Keratinocyte (primary cell): Measurements from ENCODE around the gene KCNB1. TPM values are rescaled to one million over a fixed set of nuclear protein-coding genes. Genes with fewer than 3 reads are reported as not detected.

Experiments
- DNase-seq: peaks from one replicate; pipeline ENCODE4 v3.0.0-alpha.2; 2011; ENCODE audit warnings: low read depth, missing footprints, low spot score
- FAIRE-seq: peaks from 2 replicates; lab custom pipeline; 2011; peaks lifted over from hg19 to GRCh38; lab: Jason Lieb, UNC
- H2AFZ ChIP-seq: 2 replicates; pipeline ENCODE4 v1.6.0; 2012; ENCODE audit warnings: low read length, control low read depth, inconsistent platforms; ENCODE audit not compliant: control insufficient read depth
- H3K27ac ChIP-seq: 2 replicates; pipeline ENCODE4 v1.5.1; 2011; ENCODE audit warnings: low read length; ENCODE audit not compliant: control insufficient read depth, insufficient read depth
- H3K27me3 ChIP-seq: 3 replicates; pipeline ENCODE4 v1.6.0; 2011; ENCODE audit warnings: low read length; ENCODE audit not compliant: control insufficient read depth, insufficient read depth; ENCODE audit errors: extremely low read depth
- H3K36me3 ChIP-seq, 2 experiments: 2 replicates in 1 of 2; 3 replicates in 1 of 2; pipeline ENCODE4 v1.5.1; 2011; ENCODE audit warnings: low read length in 2 of 2, mild to moderate bottlenecking in 1 of 2; ENCODE audit not compliant: control insufficient read depth in 2 of 2, insufficient read depth in 2 of 2; ENCODE audit errors: extremely low read depth in 1 of 2
- H3K4me1 ChIP-seq: 3 replicates; pipeline ENCODE4 v1.5.1; 2011; ENCODE audit warnings: low read length; ENCODE audit not compliant: control insufficient read depth, insufficient read depth; ENCODE audit errors: extremely low read depth
- H3K4me2 ChIP-seq: 3 replicates; pipeline ENCODE4 v1.6.0; 2011; ENCODE audit warnings: low read depth, low read length; ENCODE audit not compliant: control insufficient read depth, insufficient read depth; ENCODE audit errors: extremely low read depth
- H3K4me3 ChIP-seq, 3 experiments: fragments of 200-600 bp in 1 of 3; sonication (generic) in 1 of 3; 2 replicates in 2 of 3; 3 replicates in 1 of 3; pipeline ENCODE4 v1.5.1; 2011 to 2016; ENCODE audit warnings: low read length in 3 of 3, mild to moderate bottlenecking in 3 of 3, control low read depth in 2 of 3, inconsistent platforms in 1 of 3, low read depth in 1 of 3, mixed read lengths in 1 of 3, mixed run types in 1 of 3, moderate library complexity in 1 of 3; ENCODE audit not compliant: control insufficient read depth in 2 of 3, insufficient read depth in 2 of 3; ENCODE audit errors: extremely low read depth in 1 of 3
- H3K79me2 ChIP-seq: 2 replicates; pipeline ENCODE4 v1.6.0; 2012; ENCODE audit warnings: low read length; ENCODE audit not compliant: control insufficient read depth, insufficient read depth
- H3K9ac ChIP-seq: 3 replicates; pipeline ENCODE4 v1.6.0; 2011; ENCODE audit warnings: low read length; ENCODE audit not compliant: control insufficient read depth, insufficient read depth; ENCODE audit errors: extremely low read depth
- H3K9me1 ChIP-seq: 3 replicates; pipeline ENCODE4 v1.6.0; 2011; ENCODE audit warnings: low read length; ENCODE audit not compliant: control insufficient read depth, insufficient read depth; ENCODE audit errors: extremely low read depth
- H3K9me3 ChIP-seq: 2 replicates; pipeline ENCODE4 v1.5.1; 2012; ENCODE audit warnings: low read depth, low read length; ENCODE audit not compliant: control insufficient read depth
- H4K20me1 ChIP-seq: 3 replicates; pipeline ENCODE4 v1.6.0; 2011; ENCODE audit warnings: low read length; ENCODE audit not compliant: control insufficient read depth, insufficient read depth; ENCODE audit errors: extremely low read depth
- CTCF ChIP-seq, 3 experiments: IDR thresholded peaks in 1 of 3; conservative IDR thresholded peaks in 1 of 3; optimal IDR thresholded peaks in 1 of 3; 2 replicates in 2 of 3; 3 replicates in 1 of 3; pipeline versions ENCODE3 to v1.5.1; 2011; ENCODE audit warnings: low read length in 3 of 3, mild to moderate bottlenecking in 3 of 3, moderate library complexity in 2 of 3, control low read depth in 1 of 3, inconsistent platforms in 1 of 3; ENCODE audit not compliant: insufficient read depth in 2 of 3; ENCODE audit errors: extremely low read depth in 1 of 3
- EZH2 ChIP-seq: IDR thresholded peaks from one replicate; pipeline ENCODE4 v1.6.1; 2012; ENCODE audit warnings: inconsistent platforms, mild to moderate bottlenecking, low read length, moderate library complexity
- dilution Hi-C: fragments of 300-500 bp; cut with MboI; formaldehyde crosslinking; loops from one replicate; pipeline ENCODE4 v1.7.0; 2020; ENCODE audit warnings: low sequenced_read_pairs; ENCODE audit not compliant: extremely low pct_ligation_motif_present
- polyA plus RNA-seq, 5 experiments: library from polyadenylated mRNA; depleted of rRNA in 3 of 5; stranded (reverse) in 3 of 5; stranded (forward) in 1 of 5; unstranded in 1 of 5; fragments of >200 nt; gene quantifications; 1 replicate in 1 of 5; 2 replicates in 3 of 5; 3 replicates in 1 of 5; pipeline versions ENCODE4 v1.2.1 to v1.2.3, GENCODE V29; 2011 to 2012; ENCODE audit warnings: missing spikeins in 2 of 5, low read depth in 1 of 5, low replicate concordance in 1 of 5

KCNB1 gene
- polyA plus RNA-seq, 1 donor (not counting 4 experiments of a cell fraction or from before 2014, with no cell fraction given): not detected

- Histone ChIP-seq H3K9me1 (no peaks in the 10 kb centered on the region), H2AFZ (no peak overlapping the region), H3K9ac (no peak overlapping the region), H4K20me1 (no peaks in the 10 kb centered on the region), H3K36me3 (no peaks in the 10 kb centered on the region), H3K4me1 (no peaks in the 10 kb centered on the region), H3K27ac (no peak overlapping the region), H3K4me3 (no peak overlapping the region), H3K9me3 (no peaks in the 10 kb centered on the region), H3K27me3 (no peaks in the 10 kb centered on the region), H3K4me2 (no peak overlapping the region), H3K79me2 (no peaks in the 10 kb centered on the region)
- DNase-seq: no peak
- dilution Hi-C loops: no loop called here
- no peak for TF ChIP-seq CTCF (optimal IDR thresholded peaks at IDR 0.05 in 1 of 3, IDR thresholded peaks at IDR 0.05 in 1 of 3, conservative IDR thresholded peaks at IDR 0.05 in 1 of 3; ENCODE audit: extremely low read depth in 1 of 3, insufficient read depth in 2 of 3, low read length in 3 of 3)
- TF ChIP-seq EZH2: no peak
- FAIRE-seq: no peak
Measured at GRCh38 chr20:49519777-49520359, 37.4 kb upstream of the KCNB1 start.

DNA sequence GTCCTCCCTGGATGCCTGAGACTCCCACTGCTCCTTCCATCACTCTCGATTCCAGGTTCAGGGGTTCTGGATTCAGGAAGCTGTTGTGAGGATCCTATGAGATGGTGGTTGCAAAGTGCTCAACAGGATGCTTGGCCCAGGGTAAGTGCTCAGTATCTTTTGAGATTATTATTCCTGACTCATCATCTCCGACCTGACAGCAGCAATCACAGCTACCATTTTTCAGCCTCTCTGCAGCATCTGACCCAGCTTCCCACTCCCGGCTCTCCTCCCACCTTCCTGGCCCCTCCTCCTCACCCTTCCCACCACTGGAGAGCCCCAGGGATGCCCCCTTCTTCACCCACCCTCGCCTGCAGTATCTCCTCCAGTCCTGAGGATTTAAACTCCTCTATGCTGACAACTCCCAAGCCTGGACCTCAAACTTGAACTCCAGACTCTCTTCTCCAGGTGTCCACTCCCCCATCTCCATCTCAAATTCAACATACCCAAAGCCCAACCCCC is 36.8 kb upstream of the KCNB1 start:
- Histone ChIP-seq H4K20me1 (no peaks in the 10 kb centered on the region), H3K36me3 (no peaks in the 10 kb centered on the region), H3K27ac (no peak overlapping the region), H3K9me1 (no peaks in the 10 kb centered on the region), H3K27me3 (no peaks in the 10 kb centered on the region), H3K4me2 (no peak overlapping the region), H2AFZ (no peak overlapping the region), H3K9ac (no peak overlapping the region), H3K9me3 (no peaks in the 10 kb centered on the region), H3K4me1 (no peaks in the 10 kb centered on the region), H3K79me2 (no peaks in the 10 kb centered on the region), H3K4me3 (no peak overlapping the region)
- DNase-seq (no peak), FAIRE-seq (no peak)
- TF ChIP-seq CTCF (optimal IDR thresholded peaks at IDR 0.05 in 1 of 3, IDR thresholded peaks at IDR 0.05 in 1 of 3, conservative IDR thresholded peaks at IDR 0.05 in 1 of 3; ENCODE audit: extremely low read depth in 1 of 3, insufficient read depth in 2 of 3, low read length in 3 of 3): no peak
- TF ChIP-seq EZH2: no peak
- dilution Hi-C loops: no loop called here
